Lower leg skin (tissue), 4 donors: ENCODE data around the gene ADCY10. TPM values are rescaled to one million over a fixed set of nuclear protein-coding genes. Genes with fewer than 3 reads are reported as not detected.
"Not testable (repeated sequence)": the region's sequence is repeated elsewhere in the genome, so short reads cannot be mapped to it uniquely, and the experiment has no call there.

Experiments
- DNase-seq, 2 donors: peaks; one replicate each; pipeline ENCODE4 v3.0.0-alpha.2; 2019; ENCODE audit warnings: low spot score in 2 of 2
- H3K4me3 ChIP-seq: fragments of 200-600 bp; sonication (generic); 2 replicates; pipeline ENCODE4 v1.5.1; 2017; ENCODE audit warnings: mild to moderate bottlenecking, low read depth; ENCODE audit not compliant: poor library complexity, severe bottlenecking
- POLR2A ChIP-seq, 2 donors: fragments of 450-650 bp; IDR thresholded peaks; one replicate each; pipeline ENCODE4 v1.6.1; 2016 to 2017; ENCODE audit warnings: antibody characterized with exemption in 2 of 2, mild to moderate bottlenecking in 1 of 2, moderate library complexity in 1 of 2
- WGBS, 2 donors: methylation state at CpG; one replicate each; pipeline ENCODE4 v1.1.5; 2018; 5-methylcytosine and 5-hydroxymethylcytosine counted together
- intact Hi-C: fragments of 100-400 bp; cut with DNase I; formaldehyde crosslinking; loops from one replicate; pipeline ENCODE4 v1.15.0; 2023; ENCODE audit warnings: low total_unique reads
- total RNA-seq, 4 donors: library from RNA; depleted of rRNA; stranded (reverse); fragments of >200 nt; gene quantifications; one replicate each; pipeline ENCODE4 v1.1.0, GENCODE V29; 2016
- TF ChIP-seq, protein P1 (sequence below), 3 donors: fragments of 450-650 bp; IDR thresholded peaks; one replicate each; pipeline ENCODE4 v1.5.1; 2016; ENCODE audit warnings: antibody characterized with exemption in 3 of 3, mild to moderate bottlenecking in 3 of 3, moderate library complexity in 2 of 3

The ADCY10 gene
- total RNA-seq, 4 donors from 2014 or later, result 0.07 to 0.10 TPM; not detected in 2

DNA sequence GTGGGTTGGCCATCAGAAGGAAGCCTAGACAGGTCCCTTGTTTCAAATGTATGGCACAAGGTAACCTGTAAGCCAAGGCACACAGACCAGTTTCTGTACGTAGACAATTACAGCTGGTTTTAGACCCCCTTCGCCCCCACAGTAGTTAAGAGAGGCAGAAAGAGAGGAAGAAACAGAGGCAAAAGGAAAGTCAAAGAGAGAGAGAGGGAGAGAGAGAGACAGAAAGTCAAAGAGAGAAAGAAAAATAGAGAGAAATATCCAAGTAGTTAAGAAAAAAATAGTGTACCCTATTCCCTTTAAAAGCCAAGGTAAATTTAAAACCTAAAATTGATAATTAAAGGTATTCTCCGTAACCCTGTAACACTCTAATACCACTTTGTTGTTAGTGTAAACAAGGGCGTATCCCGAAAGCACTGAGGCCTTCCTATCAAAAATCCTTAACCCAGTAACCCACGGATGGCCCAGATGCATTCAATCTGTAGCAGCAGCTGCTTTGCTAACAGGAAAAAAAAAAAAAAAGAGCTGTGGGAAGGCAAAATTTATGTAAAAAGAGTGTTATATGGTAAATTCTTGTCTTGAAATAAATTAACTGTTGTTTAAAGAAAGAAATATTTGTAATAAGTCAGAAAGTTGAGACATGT lies 49.4 kb downstream of the ADCY10 start:
- intact Hi-C loops, result no loop called here
- whole genome bisulfite sequencing, 2 donors, result 74 to 82% methylated on average over 6 of the region's 6 CpGs
- TF ChIP-seq, protein P1, sequence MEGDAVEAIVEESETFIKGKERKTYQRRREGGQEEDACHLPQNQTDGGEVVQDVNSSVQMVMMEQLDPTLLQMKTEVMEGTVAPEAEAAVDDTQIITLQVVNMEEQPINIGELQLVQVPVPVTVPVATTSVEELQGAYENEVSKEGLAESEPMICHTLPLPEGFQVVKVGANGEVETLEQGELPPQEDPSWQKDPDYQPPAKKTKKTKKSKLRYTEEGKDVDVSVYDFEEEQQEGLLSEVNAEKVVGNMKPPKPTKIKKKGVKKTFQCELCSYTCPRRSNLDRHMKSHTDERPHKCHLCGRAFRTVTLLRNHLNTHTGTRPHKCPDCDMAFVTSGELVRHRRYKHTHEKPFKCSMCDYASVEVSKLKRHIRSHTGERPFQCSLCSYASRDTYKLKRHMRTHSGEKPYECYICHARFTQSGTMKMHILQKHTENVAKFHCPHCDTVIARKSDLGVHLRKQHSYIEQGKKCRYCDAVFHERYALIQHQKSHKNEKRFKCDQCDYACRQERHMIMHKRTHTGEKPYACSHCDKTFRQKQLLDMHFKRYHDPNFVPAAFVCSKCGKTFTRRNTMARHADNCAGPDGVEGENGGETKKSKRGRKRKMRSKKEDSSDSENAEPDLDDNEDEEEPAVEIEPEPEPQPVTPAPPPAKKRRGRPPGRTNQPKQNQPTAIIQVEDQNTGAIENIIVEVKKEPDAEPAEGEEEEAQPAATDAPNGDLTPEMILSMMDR (IDR thresholded peaks at IDR 0.05), result no peak
- no peak for TF ChIP-seq POLR2A (IDR thresholded peaks at IDR 0.05)
- DNase-seq, result no peak
- H3K4me3 ChIP-seq, result no peak overlapping the region

DNA sequence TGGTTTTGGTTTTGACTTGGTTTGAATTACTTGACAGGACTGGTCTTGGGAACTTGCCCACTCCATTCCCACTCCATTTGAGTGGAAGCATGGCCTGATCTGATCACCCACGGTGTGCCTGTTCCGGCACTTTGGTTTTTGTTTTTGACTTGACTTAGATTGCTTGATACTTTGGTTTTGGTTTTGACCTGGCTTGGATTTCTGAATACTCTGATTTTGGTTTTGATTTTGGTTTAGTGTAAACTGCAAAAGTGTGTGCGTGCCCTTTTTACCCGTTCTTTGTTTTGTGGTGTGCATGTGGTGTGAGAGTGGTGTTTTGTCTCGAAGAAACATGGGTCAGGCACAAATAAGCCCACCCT lies 50.0 kb downstream of the ADCY10 start:
- no peak overlapping the region for H3K4me3 ChIP-seq
- WGBS, 2 donors, result 98% methylated on average over 5 of the region's 5 CpGs
- DNase-seq, result no peak
- intact Hi-C loops, result no loop called here
- TF ChIP-seq POLR2A (IDR thresholded peaks at IDR 0.05), result no peak
- TF ChIP-seq, protein P1 (IDR thresholded peaks at IDR 0.05), result no peak

DNA sequence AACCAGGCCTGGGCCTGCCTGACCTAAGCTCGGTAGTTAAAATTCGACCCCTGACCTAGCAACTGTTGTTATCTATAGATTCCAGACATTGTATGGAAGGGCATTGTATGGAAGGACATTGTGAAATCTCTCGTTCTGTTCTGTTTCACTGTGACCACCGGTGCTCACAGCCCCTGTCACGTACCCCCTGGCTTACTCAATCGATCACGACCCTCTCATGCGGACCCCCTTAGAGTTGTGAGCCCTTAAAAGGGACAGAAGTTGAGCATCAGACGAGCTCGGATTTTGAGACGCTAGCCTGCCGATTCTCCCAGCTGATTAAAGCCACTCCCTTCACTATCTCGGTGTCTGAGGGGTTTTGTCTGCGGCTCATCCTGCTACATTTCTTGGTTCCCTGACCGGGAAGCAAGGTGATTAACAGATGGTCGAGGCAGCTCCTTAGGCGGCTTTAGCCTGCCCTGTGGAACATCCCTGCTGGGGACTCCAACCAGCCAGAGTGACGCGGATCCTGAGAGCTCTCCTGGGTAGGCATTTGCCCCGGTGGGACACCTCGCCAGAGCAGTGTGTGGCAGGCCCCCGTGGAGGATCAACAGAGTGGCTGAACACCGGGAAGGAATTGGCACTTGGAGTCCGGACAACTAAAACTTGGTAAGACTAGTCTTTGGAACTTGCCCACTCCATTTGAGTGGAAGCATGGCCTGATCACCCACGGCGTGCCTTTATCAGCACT lies 50.6 kb downstream of the ADCY10 start:
- DNase-seq, H3K4me3 ChIP-seq, intact Hi-C loops: not testable (repeated sequence)
- 93 to 96% methylated on average over 26 of the region's 26 CpGs for WGBS, 2 donors

DNA sequence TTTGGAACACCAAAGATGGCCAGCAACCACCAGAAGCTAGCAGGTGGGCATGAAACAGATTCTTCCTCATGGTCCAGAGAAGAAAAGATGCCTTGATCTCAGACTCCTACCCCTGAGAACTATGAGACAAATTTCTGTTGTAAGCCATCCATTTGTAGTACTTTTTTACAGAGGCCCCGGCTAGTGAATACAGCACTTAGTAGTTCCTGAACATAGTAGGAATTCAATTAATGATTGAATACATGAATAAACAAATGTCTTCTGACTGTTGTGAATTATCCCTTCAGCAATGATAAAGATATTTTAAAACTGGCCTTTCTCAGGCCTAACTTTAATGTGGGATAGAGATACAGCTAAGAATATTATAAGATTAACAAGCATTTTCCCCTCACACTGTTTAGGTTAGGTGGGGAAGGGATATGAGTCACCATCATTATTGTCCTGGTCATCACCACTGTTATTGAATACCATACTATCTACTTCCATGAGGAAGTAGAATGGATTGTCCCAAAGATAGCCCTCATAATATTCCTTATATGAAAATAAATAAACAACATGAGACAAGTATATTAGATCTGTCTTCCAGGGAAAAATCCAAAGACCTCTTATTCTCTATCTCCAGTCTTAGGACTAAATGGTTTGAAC lies 51.4 kb downstream of the ADCY10 start:
- H3K4me3 ChIP-seq, result no peak overlapping the region
- no peak for DNase-seq
- WGBS, 2 donors, result 96 to 100% methylated on average over 1 of the region's 1 CpG
- intact Hi-C loops, result no loop called here
- TF ChIP-seq POLR2A (IDR thresholded peaks at IDR 0.05), result no peak
- TF ChIP-seq, protein P1 (IDR thresholded peaks at IDR 0.05), result no peak

DNA sequence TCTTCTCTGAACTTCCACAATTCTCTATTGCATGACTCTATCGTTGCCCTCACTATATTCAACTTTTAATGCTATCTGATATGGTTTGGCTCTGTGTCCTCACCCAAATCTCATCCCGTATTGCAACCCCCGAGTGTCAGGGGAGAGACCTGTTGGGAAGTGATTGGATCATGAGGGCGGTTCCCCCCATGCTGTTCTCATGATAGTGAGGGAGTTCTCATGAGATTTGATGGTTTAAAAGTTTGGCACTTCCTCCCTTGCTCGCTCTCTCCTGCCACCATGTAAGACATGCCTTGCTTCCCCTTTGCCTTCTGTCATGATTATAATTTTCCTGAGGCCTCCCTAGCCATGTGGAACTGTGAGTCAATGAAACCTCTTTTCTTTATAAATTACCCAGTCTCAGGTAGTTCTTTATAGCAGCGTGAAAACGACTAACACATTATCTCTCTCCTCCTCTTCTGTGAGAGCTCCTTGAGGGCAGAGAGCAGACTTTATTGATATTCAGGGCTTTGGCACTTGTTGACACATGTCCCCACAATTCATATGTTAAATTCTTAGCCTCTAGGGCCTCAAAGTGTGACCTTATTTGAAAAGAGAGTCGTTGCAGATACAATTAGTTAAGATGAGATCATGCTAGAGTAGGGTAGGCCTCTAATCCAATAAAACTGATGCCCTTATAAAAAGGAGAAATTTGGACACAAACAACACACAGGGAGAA lies 52.1 kb downstream of the ADCY10 start:
- no peak overlapping the region for H3K4me3 ChIP-seq
- intact Hi-C loops, result no loop called here
- no peak for DNase-seq
- WGBS, 2 donors, result 78 to 79% methylated on average over 8 of the region's 8 CpGs
- TF ChIP-seq, protein P1 (IDR thresholded peaks at IDR 0.05), result no peak
- no peak for TF ChIP-seq POLR2A (IDR thresholded peaks at IDR 0.05)
